Activated CD8-positive, alpha-beta memory T cell treated with anti-CD3 and anti-CD28 coated beads, Interleukin-2, amount 50 U/mL, for 48 hours (primary cell): ENCODE measurements around the gene CYBA.

ENCODE experiments used
- DNase-seq: peaks from one replicate; pipeline ENCODE4 v3.0.0-alpha.2; 2020

The CYBA gene

GRCh38 chr16:88659160-88659559 lies 8.3 kb upstream of the CYBA start:
- no peak for DNase-seq

GRCh38 chr16:88658714-88659113 lies 7.9 kb upstream of the CYBA start:
- DNase-seq: no peak

- DNase-seq: no peak
These were observed 6.5 kb upstream of the CYBA start for GRCh38 chr16:88657371-88657770.

GRCh38 chr16:88656291-88656980 lies 5.6 kb upstream of the CYBA start:
- no peak for DNase-seq

- DNase-seq: no peak
These were observed 5.0 kb upstream of the CYBA start for GRCh38 chr16:88655733-88656281.

GRCh38 chr16:88655053-88655732 lies 4.3 kb upstream of the CYBA start:
- DNase-seq: no peak

GRCh38 chr16:88654363-88655052 lies 3.7 kb upstream of the CYBA start:
- DNase-seq: no peak

- no peak for DNase-seq
These were observed 2.9 kb upstream of the CYBA start for GRCh38 chr16:88653596-88654362.

- no peak for DNase-seq
These were observed 2.2 kb upstream of the CYBA start for GRCh38 chr16:88653101-88653500.

- no peak for DNase-seq
These were observed 1.9 kb upstream of the CYBA start for GRCh38 chr16:88652762-88653063.

GRCh38 chr16:88651989-88652761 lies 1.3 kb upstream of the CYBA start:
- no peak for DNase-seq

- DNase-seq: peak; percentile 88
These were observed 579 bp upstream of the CYBA start for GRCh38 chr16:88651276-88651988.

GRCh38 chr16:88649924-88650748 lies 717 bp downstream of the CYBA start:
- no peak for DNase-seq

GRCh38 chr16:88649195-88649923 lies 1.5 kb downstream of the CYBA start:
- no peak for DNase-seq

GRCh38 chr16:88647178-88648070 lies 3.4 kb downstream of the CYBA start:
- DNase-seq: no peak

- no peak for DNase-seq
These were observed 4.4 kb downstream of the CYBA start for GRCh38 chr16:88646345-88647034.

- DNase-seq: no peak
These were observed 4.9 kb downstream of the CYBA start for GRCh38 chr16:88645941-88646340.

GRCh38 chr16:88645455-88645854 lies 5.4 kb downstream of the CYBA start:
- no peak for DNase-seq

- no peak for DNase-seq
These were observed 7.3 kb downstream of the CYBA start for GRCh38 chr16:88643644-88643932.
